ENCODE data around the gene PRDM4. TPM values are rescaled to one million over a fixed set of nuclear protein-coding genes. Genes with fewer than 3 reads are reported as not detected.

PRDM4 gene
- total RNA-seq, 2 donors from 2014 or later: 22.8 to 34.3 TPM

- Histone ChIP-seq H3K27me3 (no peaks in the 10 kb centered on the region), H3K9me3 (no peaks in the 10 kb centered on the region), H3K27ac (no peak overlapping the region), H3K36me3 (replicated peaks in 1 of 2; ENCODE audit: insufficient read depth in 1 of 2, low read depth in 2 of 2) (no peaks in the 10 kb centered on the region), H3K4me1 (peaks cover 9% of the 10 kb centered on the region), H3K4me3 (no peak overlapping the region)
- DNase-seq: no peak
- ATAC-seq: no peak
- TF ChIP-seq CTCF (IDR thresholded peaks at IDR 0.05) (no peak), POLR2A (IDR thresholded peaks at IDR 0.05) (no peak)
- intact Hi-C loops (cut with DNase I): no loop called here
- WGBS, 2 donors: 60 to 64% methylated on average over 4 of the region's 4 CpGs
Observed at GRCh38 chr12:107764626-107765025, 3.7 kb upstream of the PRDM4 start.

- ATAC-seq (no peak), DNase-seq (no peak)
- Histone ChIP-seq H3K36me3 (replicated peaks in 1 of 2; ENCODE audit: insufficient read depth in 1 of 2, low read depth in 2 of 2) (no peaks in the 10 kb centered on the region), H3K27ac (no peak overlapping the region), H3K4me3 (no peak overlapping the region), H3K4me1 (peaks cover 26% of the 10 kb centered on the region), H3K9me3 (no peaks in the 10 kb centered on the region), H3K27me3 (no peaks in the 10 kb centered on the region)
- intact Hi-C loops (cut with DNase I): no loop called here
- WGBS, 2 donors: 68 to 76% methylated on average over 1 of the region's 1 CpG
- TF ChIP-seq CTCF (IDR thresholded peaks at IDR 0.05) (no peak), POLR2A (IDR thresholded peaks at IDR 0.05) (no peak)
Observed at GRCh38 chr12:107762874-107763273, 1.9 kb upstream of the PRDM4 start.

- peak overlapping the region in 1 of 2 donors; percentile 94 for H3K4me3 ChIP-seq
- no peak for DNase-seq
- no peak for TF ChIP-seq CTCF (IDR thresholded peaks at IDR 0.05)
- no peak for TF ChIP-seq POLR2A (IDR thresholded peaks at IDR 0.05)
- intact Hi-C loops (cut with DNase I): no loop called here
- WGBS, 2 donors: 2% methylated on average over 12 of the region's 12 CpGs
- H3K9me3 ChIP-seq: no peaks in the 10 kb centered on the region
- peaks cover 28% of the 10 kb centered on the region for H3K4me1 ChIP-seq
- peak overlapping the region in 3 of 4 donors; percentile 20 to 67 (median 54) for H3K27ac ChIP-seq
- peaks cover 0 to 3% of the 10 kb centered on the region in 2 donors for H3K36me3 ChIP-seq (replicated peaks in 1 of 2; ENCODE audit: insufficient read depth in 1 of 2, low read depth in 2 of 2)
- ATAC-seq: peak; percentile 5
- no peaks in the 10 kb centered on the region for H3K27me3 ChIP-seq
Observed at GRCh38 chr12:107761502-107761904, 566 bp upstream of the PRDM4 start.

- Histone ChIP-seq H3K4me3 (peak overlapping the region; percentile 88 to 94), H3K9me3 (no peaks in the 10 kb centered on the region), H3K4me1 (peaks cover 28% of the 10 kb centered on the region), H3K27me3 (no peaks in the 10 kb centered on the region), H3K36me3 (replicated peaks in 1 of 2; ENCODE audit: insufficient read depth in 1 of 2, low read depth in 2 of 2) (peaks cover 0 to 14% of the 10 kb centered on the region in 2 donors), H3K27ac (peak overlapping the region; percentile 36 to 73 (median 60))
- DNase-seq (peak in 3 of 4 donors; percentile 16 to 34 (median 29)), ATAC-seq (peak; percentile 7)
- 1 to 3% methylated on average over 8 to 27 of the region's 30 CpGs for WGBS, 2 donors
- intact Hi-C loops (cut with DNase I): no loop called here
- no peak for TF ChIP-seq POLR2A (IDR thresholded peaks at IDR 0.05)
- TF ChIP-seq CTCF (IDR thresholded peaks at IDR 0.05): no peak
Observed at GRCh38 chr12:107760207-107760808, 629 bp downstream of the PRDM4 start.

- no peak for TF ChIP-seq POLR2A (IDR thresholded peaks at IDR 0.05)
- TF ChIP-seq CTCF (IDR thresholded peaks at IDR 0.05): no peak
- peaks cover 0 to 21% of the 10 kb centered on the region in 2 donors for H3K36me3 ChIP-seq (replicated peaks in 1 of 2; ENCODE audit: insufficient read depth in 1 of 2, low read depth in 2 of 2)
- H3K4me3 ChIP-seq: no peak overlapping the region
- intact Hi-C loops (cut with DNase I): loop anchor here (10.0 kb wide), 1 partner anchor 65 kb away; no protein-coding TSS in a partner anchor
- H3K9me3 ChIP-seq: no peaks in the 10 kb centered on the region
- ATAC-seq (no peak), DNase-seq (no peak)
- peak overlapping the region in 1 of 4 donors; percentile 12 for H3K27ac ChIP-seq
- H3K27me3 ChIP-seq: no peaks in the 10 kb centered on the region
- WGBS, 2 donors: 20 to 33% methylated on average over 3 of the region's 3 CpGs
- H3K4me1 ChIP-seq: peaks cover 28% of the 10 kb centered on the region
Observed at GRCh38 chr12:107759410-107759809, 1.5 kb downstream of the PRDM4 start.
